ENCODE data around the gene TRH. TPM values are rescaled to one million over a fixed set of nuclear protein-coding genes. Genes with fewer than 3 reads are reported as not detected.

TRH gene
- polyA plus RNA-seq, 2 donors, result not detected

DNA sequence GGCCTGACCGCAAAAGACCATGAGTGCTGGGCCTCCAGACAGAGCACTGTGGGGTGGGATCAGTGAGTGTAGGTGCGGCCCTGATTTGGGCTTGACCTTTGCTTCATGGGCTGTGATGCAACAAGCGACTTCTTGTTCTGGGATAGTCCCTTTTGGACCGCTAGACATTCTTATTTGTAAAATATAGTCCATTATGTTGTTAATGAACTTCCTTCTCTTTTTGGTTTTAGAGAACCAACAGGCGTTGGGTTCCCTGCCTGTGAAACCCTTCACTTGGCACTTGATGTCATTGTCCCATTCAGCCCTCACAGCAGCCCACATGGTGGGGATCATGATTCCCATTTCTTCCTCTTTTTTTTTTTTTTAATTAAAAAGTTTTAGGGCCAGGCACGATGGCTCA, 15.8 kb upstream of the TRH start:
- Histone ChIP-seq H3K27ac (ENCODE audit: low read depth in 2 of 2, low read length in 1 of 2) (no peak overlapping the region), H3K9me3 (ENCODE audit: control insufficient read depth in 2 of 2, insufficient read depth in 1 of 2, low read depth in 1 of 2, low read length in 1 of 2) (no peaks in the 10 kb centered on the region), H3K36me3 (ENCODE audit: control insufficient read depth in 2 of 2, insufficient read depth in 2 of 2, low read length in 1 of 2) (no peaks in the 10 kb centered on the region), H3K27me3 (ENCODE audit: control insufficient read depth in 1 of 2, insufficient read depth in 2 of 2, low read length in 2 of 2) (no peaks in the 10 kb centered on the region), H3K4me3 (ENCODE audit: low read depth in 1 of 2, low read length in 2 of 2) (no peak overlapping the region), H3K4me1 (ENCODE audit: control insufficient read depth in 2 of 2, insufficient read depth in 2 of 2, low read length in 1 of 2) (no peaks in the 10 kb centered on the region)
- WGBS, 2 donors, result 62 to 82% methylated on average over 6 of the region's 6 CpGs

DNA sequence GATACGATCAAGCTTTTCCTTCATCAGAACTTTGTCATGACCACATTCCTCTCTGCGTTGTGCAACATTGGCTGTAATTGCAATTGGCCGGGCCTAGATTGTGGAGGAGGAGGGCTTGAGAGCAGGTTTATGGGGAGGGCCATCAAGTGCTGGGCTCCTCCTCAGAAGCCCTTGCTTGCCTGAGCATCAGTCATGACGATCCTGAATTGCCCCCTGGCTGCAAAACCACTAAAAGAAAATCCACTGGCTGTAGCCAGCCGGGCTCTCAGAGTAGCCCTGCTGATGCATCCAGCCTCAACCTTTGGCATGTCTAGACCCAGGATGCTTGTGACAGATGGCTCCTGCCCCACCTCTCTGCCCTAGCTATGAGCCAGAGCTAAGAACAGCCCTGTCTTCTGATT, 13.4 kb upstream of the TRH start:
- Histone ChIP-seq H3K27me3 (ENCODE audit: control insufficient read depth in 1 of 2, insufficient read depth in 2 of 2, low read length in 2 of 2) (no peaks in the 10 kb centered on the region), H3K27ac (ENCODE audit: low read depth in 2 of 2, low read length in 1 of 2) (no peak overlapping the region), H3K4me1 (ENCODE audit: control insufficient read depth in 2 of 2, insufficient read depth in 2 of 2, low read length in 1 of 2) (no peaks in the 10 kb centered on the region), H3K36me3 (ENCODE audit: control insufficient read depth in 2 of 2, insufficient read depth in 2 of 2, low read length in 1 of 2) (no peaks in the 10 kb centered on the region), H3K9me3 (ENCODE audit: control insufficient read depth in 2 of 2, insufficient read depth in 1 of 2, low read depth in 1 of 2, low read length in 1 of 2) (no peaks in the 10 kb centered on the region), H3K4me3 (ENCODE audit: low read depth in 1 of 2, low read length in 2 of 2) (no peak overlapping the region)
- 56 to 63% methylated on average over 5 of the region's 5 CpGs for WGBS, 2 donors

DNA sequence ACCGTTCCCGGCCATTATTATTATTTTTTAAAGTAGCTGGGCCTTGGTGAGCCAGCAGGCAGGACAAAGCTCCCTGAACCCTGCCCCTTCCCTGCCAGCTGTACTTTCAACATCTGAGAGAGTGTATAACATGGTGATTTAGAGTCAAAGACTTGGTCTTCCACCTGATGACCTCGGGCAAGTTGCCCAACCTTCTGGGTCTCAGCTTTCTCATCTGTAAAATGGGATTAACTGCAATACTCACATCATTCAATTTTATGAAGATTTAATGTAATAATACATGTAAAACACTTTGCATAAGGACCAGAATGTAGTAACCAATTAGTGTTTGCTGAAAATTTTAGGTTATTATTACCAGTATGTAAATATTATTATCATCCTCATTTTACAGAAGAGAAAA, 11.9 kb upstream of the TRH start:
- WGBS, 2 donors, result 75 to 78% methylated on average over 3 of the region's 3 CpGs
- H3K4me1 ChIP-seq (ENCODE audit: control insufficient read depth in 2 of 2, insufficient read depth in 2 of 2, low read length in 1 of 2), result no peaks in the 10 kb centered on the region
- H3K27me3 ChIP-seq (ENCODE audit: control insufficient read depth in 1 of 2, insufficient read depth in 2 of 2, low read length in 2 of 2), result no peaks in the 10 kb centered on the region
- no peaks in the 10 kb centered on the region for H3K9me3 ChIP-seq (ENCODE audit: control insufficient read depth in 2 of 2, insufficient read depth in 1 of 2, low read depth in 1 of 2, low read length in 1 of 2)
- H3K36me3 ChIP-seq (ENCODE audit: control insufficient read depth in 2 of 2, insufficient read depth in 2 of 2, low read length in 1 of 2), result no peaks in the 10 kb centered on the region
- no peak overlapping the region for H3K4me3 ChIP-seq (ENCODE audit: low read depth in 1 of 2, low read length in 2 of 2)
- H3K27ac ChIP-seq (ENCODE audit: low read depth in 2 of 2, low read length in 1 of 2), result no peak overlapping the region

DNA sequence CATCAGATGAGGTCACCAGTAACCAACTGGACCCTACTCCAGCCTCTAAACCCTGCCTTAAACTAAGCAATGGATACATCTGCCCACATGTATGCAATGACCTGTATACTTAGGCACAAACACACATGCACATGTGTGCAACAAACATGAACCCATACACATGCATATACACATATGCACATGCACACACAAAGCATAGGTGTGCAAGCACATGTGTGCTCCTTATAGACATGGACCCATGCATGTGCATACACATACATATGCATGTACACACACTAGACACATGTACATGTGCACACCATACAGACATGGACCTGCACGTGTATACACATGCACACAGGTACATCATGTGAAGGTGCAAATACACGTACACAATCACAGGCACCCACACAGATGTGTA, 8.6 kb upstream of the TRH start:
- Histone ChIP-seq H3K36me3 (ENCODE audit: control insufficient read depth in 2 of 2, insufficient read depth in 2 of 2, low read length in 1 of 2) (no peaks in the 10 kb centered on the region), H3K9me3 (ENCODE audit: control insufficient read depth in 2 of 2, insufficient read depth in 1 of 2, low read depth in 1 of 2, low read length in 1 of 2) (no peaks in the 10 kb centered on the region), H3K27me3 (ENCODE audit: control insufficient read depth in 1 of 2, insufficient read depth in 2 of 2, low read length in 2 of 2) (no peaks in the 10 kb centered on the region), H3K4me1 (ENCODE audit: control insufficient read depth in 2 of 2, insufficient read depth in 2 of 2, low read length in 1 of 2) (no peaks in the 10 kb centered on the region), H3K4me3 (ENCODE audit: low read depth in 1 of 2, low read length in 2 of 2) (no peak overlapping the region), H3K27ac (ENCODE audit: low read depth in 2 of 2, low read length in 1 of 2) (no peak overlapping the region)
- 92 to 96% methylated on average over 2 of the region's 2 CpGs for WGBS, 2 donors

DNA sequence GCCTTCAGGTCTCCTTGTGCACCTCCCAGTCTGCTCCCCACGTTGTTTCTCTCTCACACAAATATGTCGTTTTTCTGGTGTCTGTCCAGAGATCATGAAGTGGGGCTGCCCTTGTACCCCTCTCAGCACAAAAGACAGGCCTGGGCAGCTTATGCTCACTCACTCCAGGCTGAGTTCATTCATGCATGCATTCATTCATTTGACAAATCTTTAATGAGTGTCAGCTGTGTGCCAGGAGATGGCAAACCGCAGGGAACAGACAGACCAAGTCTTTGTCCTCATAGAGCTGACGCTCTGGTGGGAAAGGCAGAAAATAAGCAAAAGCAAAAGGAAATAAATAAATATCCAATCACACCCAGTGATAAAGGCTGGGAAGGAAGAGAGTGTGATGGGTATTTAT, 7.6 kb upstream of the TRH start:
- H3K27me3 ChIP-seq (ENCODE audit: control insufficient read depth in 1 of 2, insufficient read depth in 2 of 2, low read length in 2 of 2), result no peaks in the 10 kb centered on the region
- H3K9me3 ChIP-seq (ENCODE audit: control insufficient read depth in 2 of 2, insufficient read depth in 1 of 2, low read depth in 1 of 2, low read length in 1 of 2), result no peaks in the 10 kb centered on the region
- H3K36me3 ChIP-seq (ENCODE audit: control insufficient read depth in 2 of 2, insufficient read depth in 2 of 2, low read length in 1 of 2), result no peaks in the 10 kb centered on the region
- no peak overlapping the region for H3K4me3 ChIP-seq (ENCODE audit: low read depth in 1 of 2, low read length in 2 of 2)
- H3K4me1 ChIP-seq (ENCODE audit: control insufficient read depth in 2 of 2, insufficient read depth in 2 of 2, low read length in 1 of 2), result no peaks in the 10 kb centered on the region
- 36 to 50% methylated on average over 4 of the region's 4 CpGs for WGBS, 2 donors
- no peak overlapping the region for H3K27ac ChIP-seq (ENCODE audit: low read depth in 2 of 2, low read length in 1 of 2)

DNA sequence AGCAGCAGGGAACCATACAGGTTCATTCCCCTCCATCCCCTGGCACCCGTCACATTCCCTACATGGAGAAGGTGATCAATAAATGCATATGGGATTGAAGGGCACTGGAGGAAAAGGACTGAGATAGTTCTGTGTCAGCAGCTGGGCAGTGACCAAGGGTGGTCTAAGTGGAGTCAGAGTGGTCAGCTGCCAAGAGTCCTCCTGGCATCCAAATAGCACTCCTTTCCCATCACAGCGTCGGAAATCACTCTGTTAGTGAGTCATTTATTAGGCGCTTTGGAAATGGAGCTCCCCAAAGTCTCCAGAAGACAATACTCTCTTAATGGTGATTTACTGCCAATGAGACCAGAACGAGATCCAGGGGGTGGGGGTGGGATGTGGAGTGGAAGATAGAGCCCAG, 6.8 kb upstream of the TRH start:
- Histone ChIP-seq H3K27me3 (ENCODE audit: control insufficient read depth in 1 of 2, insufficient read depth in 2 of 2, low read length in 2 of 2) (no peaks in the 10 kb centered on the region), H3K9me3 (ENCODE audit: control insufficient read depth in 2 of 2, insufficient read depth in 1 of 2, low read depth in 1 of 2, low read length in 1 of 2) (no peaks in the 10 kb centered on the region), H3K4me3 (ENCODE audit: low read depth in 1 of 2, low read length in 2 of 2) (no peak overlapping the region), H3K36me3 (ENCODE audit: control insufficient read depth in 2 of 2, insufficient read depth in 2 of 2, low read length in 1 of 2) (no peaks in the 10 kb centered on the region), H3K4me1 (ENCODE audit: control insufficient read depth in 2 of 2, insufficient read depth in 2 of 2, low read length in 1 of 2) (no peaks in the 10 kb centered on the region), H3K27ac (ENCODE audit: low read depth in 2 of 2, low read length in 1 of 2) (no peak overlapping the region)
- WGBS, 2 donors, result 70 to 77% methylated on average over 5 of the region's 5 CpGs

DNA sequence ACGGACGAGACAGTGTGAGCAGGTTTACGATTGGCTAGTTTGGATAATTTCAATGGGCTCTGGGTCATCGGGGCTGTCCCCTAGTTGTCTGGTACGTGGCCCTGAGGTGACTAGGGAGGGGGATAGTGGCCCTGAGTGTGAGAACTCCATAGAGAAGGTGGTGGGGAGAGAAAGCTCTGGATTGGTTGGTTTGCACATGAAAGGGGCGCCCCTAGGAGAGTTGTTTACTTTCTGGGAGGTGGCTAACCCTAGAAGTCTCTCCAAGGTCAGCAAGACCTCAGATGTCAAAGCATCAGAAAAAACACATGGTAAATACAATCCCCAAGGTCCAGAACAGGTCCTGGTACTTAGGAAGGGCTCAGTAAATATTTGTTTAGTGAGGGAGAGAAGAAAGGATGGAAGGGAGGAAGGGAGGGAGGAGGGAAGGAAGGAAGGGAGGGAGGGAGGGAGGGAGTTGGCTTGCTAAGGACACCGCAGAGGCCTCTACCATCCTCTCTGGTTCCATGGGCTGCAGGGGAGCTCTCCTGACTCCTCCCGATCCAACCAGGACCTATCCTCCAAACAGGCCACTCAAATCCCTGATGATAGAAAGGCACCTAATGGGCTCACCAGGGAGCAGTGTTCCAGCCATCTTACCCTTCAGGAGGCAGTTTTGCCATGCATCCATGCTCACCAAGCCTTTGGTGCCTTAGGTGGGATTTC, 3.0 kb upstream of the TRH start:
- Histone ChIP-seq H3K27ac (ENCODE audit: low read depth in 2 of 2, low read length in 1 of 2) (no peak overlapping the region), H3K27me3 (ENCODE audit: control insufficient read depth in 1 of 2, insufficient read depth in 2 of 2, low read length in 2 of 2) (peaks cover 0 to 18% of the 10 kb centered on the region in 2 donors), H3K4me3 (ENCODE audit: low read depth in 1 of 2, low read length in 2 of 2) (no peak overlapping the region), H3K36me3 (ENCODE audit: control insufficient read depth in 2 of 2, insufficient read depth in 2 of 2, low read length in 1 of 2) (no peaks in the 10 kb centered on the region), H3K9me3 (ENCODE audit: control insufficient read depth in 2 of 2, insufficient read depth in 1 of 2, low read depth in 1 of 2, low read length in 1 of 2) (no peaks in the 10 kb centered on the region), H3K4me1 (ENCODE audit: control insufficient read depth in 2 of 2, insufficient read depth in 2 of 2, low read length in 1 of 2) (peaks cover 4 to 6% of the 10 kb centered on the region in 2 donors)
- WGBS, 2 donors, result 55 to 61% methylated on average over 8 of the region's 8 CpGs

DNA sequence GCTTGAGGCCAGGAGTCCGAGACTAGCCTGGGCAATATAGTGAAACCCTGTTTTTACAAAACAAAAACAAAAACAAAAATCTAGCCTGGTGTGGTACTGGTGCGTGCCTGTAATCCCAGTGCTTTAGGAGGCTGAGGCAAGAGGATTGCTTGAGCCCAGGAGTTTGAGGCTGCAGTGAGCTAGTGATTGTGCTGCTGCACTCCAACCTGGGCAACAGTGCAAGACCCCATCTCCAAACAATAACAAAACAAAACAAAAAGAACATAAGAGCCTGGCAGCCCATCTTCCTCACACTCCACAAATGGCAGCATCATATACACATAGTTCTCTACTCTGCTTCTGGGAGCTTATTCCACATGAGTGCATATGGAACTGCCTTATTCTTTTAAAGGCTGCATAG, 2.2 kb upstream of the TRH start:
- no peak overlapping the region for H3K4me3 ChIP-seq (ENCODE audit: low read depth in 1 of 2, low read length in 2 of 2)
- H3K27me3 ChIP-seq (ENCODE audit: control insufficient read depth in 1 of 2, insufficient read depth in 2 of 2, low read length in 2 of 2), result peaks cover 0 to 21% of the 10 kb centered on the region in 2 donors
- H3K27ac ChIP-seq (ENCODE audit: low read depth in 2 of 2, low read length in 1 of 2), result no peak overlapping the region
- no peaks in the 10 kb centered on the region for H3K36me3 ChIP-seq (ENCODE audit: control insufficient read depth in 2 of 2, insufficient read depth in 2 of 2, low read length in 1 of 2)
- H3K9me3 ChIP-seq (ENCODE audit: control insufficient read depth in 2 of 2, insufficient read depth in 1 of 2, low read depth in 1 of 2, low read length in 1 of 2), result no peaks in the 10 kb centered on the region
- WGBS, 2 donors, result 88 to 94% methylated on average over 2 of the region's 2 CpGs
- H3K4me1 ChIP-seq (ENCODE audit: control insufficient read depth in 2 of 2, insufficient read depth in 2 of 2, low read length in 1 of 2), result peaks cover 4 to 6% of the 10 kb centered on the region in 2 donors

DNA sequence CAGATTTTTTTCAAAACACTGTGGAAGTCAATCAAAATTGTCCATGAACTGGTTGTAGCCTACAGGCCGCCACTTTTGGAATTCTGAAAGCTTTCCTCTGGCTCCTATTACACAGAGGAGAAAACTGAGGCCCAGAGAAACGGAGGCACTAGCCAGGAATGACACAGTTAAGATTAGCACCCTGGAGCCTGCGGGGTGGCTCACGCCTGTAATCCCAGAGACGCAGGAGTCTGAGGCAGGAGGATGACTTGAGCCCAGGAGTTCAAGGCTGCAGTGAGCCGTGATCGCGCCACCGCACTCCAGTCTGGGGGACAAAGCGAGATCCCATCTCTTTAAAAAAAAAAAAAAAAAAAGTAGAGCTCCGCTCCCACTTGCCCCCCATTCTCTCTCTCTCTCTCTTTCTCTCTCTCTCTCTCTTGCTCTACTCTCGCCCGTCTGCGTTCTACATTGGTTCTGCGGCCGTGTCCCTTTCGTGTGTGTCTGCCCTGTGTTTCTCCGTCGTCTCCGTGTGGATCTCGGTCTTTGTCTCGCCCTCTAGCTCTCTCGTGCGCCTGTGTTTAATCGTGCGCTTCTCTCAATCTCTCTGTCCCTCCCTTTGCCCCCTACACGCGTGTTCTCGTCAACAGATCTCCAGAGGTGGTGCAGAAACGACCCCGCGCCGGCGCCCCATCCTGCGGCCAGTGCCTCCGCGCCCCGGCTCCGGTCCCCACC, 512 bp upstream of the TRH start:
- no peak overlapping the region for H3K4me3 ChIP-seq (ENCODE audit: low read depth in 1 of 2, low read length in 2 of 2)
- H3K27ac ChIP-seq (ENCODE audit: low read depth in 2 of 2, low read length in 1 of 2), result no peak overlapping the region
- peaks cover 0 to 21% of the 10 kb centered on the region in 2 donors for H3K27me3 ChIP-seq (ENCODE audit: control insufficient read depth in 1 of 2, insufficient read depth in 2 of 2, low read length in 2 of 2)
- no peaks in the 10 kb centered on the region for H3K9me3 ChIP-seq (ENCODE audit: control insufficient read depth in 2 of 2, insufficient read depth in 1 of 2, low read depth in 1 of 2, low read length in 1 of 2)
- 38 to 47% methylated on average over 39 of the region's 39 CpGs for WGBS, 2 donors
- no peaks in the 10 kb centered on the region for H3K36me3 ChIP-seq (ENCODE audit: control insufficient read depth in 2 of 2, insufficient read depth in 2 of 2, low read length in 1 of 2)
- H3K4me1 ChIP-seq (ENCODE audit: control insufficient read depth in 2 of 2, insufficient read depth in 2 of 2, low read length in 1 of 2), result peaks cover 4 to 6% of the 10 kb centered on the region in 2 donors

Measured in esophagus (tissue), 2 donors.